Activated CD4-positive, alpha-beta T cell treated with anti-CD3 and anti-CD28 coated beads for 4 hours (primary cell): ENCODE results near the gene DTX3L.

Experiments
- DNase-seq, 2 donors: peaks; one replicate each; pipeline ENCODE4 v3.0.0-alpha.2; 2020

The DTX3L gene

GRCh38 chr3:122608916-122609315, 44.8 kb downstream of the DTX3L start:
- DNase-seq, result no peak

- DNase-seq, result peak in 1 of 2 donors; percentile 3
These were observed 45.8 kb downstream of the DTX3L start for GRCh38 chr3:122609798-122610559.

GRCh38 chr3:122612696-122613095, 48.6 kb downstream of the DTX3L start:
- no peak for DNase-seq

- no peak for DNase-seq
These were observed 51.2 kb downstream of the DTX3L start for GRCh38 chr3:122615303-122615702.

GRCh38 chr3:122618614-122619013, 54.5 kb downstream of the DTX3L start:
- no peak for DNase-seq

GRCh38 chr3:122619040-122619439, 54.9 kb downstream of the DTX3L start:
- no peak for DNase-seq

GRCh38 chr3:122620399-122620798, 56.3 kb downstream of the DTX3L start:
- DNase-seq, result no peak

DNA sequence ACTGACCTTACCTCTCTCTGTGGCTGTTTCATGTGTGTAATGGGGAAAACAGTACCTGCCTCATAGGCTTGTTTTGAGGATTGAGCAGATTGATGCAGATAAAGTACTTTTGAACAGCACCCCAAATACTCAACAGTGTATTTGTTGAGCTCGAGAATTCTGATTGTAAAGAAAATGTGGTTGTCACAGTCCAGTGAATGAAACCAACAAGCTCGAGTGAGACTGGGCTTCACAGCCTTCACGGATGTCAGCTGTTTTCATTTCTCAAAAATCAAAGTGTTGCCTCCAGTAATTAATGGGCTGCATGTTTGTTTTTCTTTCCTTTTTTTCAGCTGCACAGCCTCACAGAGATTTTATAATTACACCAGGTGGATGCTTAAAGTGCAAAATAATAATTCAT, 57.0 kb downstream of the DTX3L start:
- DNase-seq, result no peak

GRCh38 chr3:122623031-122623829, 59.1 kb downstream of the DTX3L start:
- no peak for DNase-seq
